SK-N-MC (cell line): ENCODE results near the gene OR8D4.

Source experiments
- DNase-seq: peaks from one replicate; pipeline ENCODE4 v3.0.0-alpha.2; 2011; ENCODE audit warnings: low read depth, low spot score
- H3K27ac ChIP-seq: fragments of 200-600 bp; sonication (generic); 2 replicates; pipeline ENCODE4 v1.5.1; 2016; ENCODE audit warnings: mixed run types
- H3K36me3 ChIP-seq: fragments of 200-600 bp; sonication (generic); 2 replicates; pipeline ENCODE4 v1.6.1; 2017; ENCODE audit warnings: antibody characterized with exemption, low read length, mixed read lengths; ENCODE audit not compliant: insufficient read depth
- H3K4me3 ChIP-seq: fragments of 200-600 bp; sonication (generic); 2 replicates; pipeline ENCODE4 v1.5.1; 2016
- H3K9ac ChIP-seq: fragments of 200-600 bp; sonication (generic); 2 replicates; pipeline ENCODE4 v1.8.0; 2017; ENCODE audit warnings: mixed run types, mixed read lengths; ENCODE audit not compliant: insufficient read length
- H3K9me3 ChIP-seq: fragments of 200-600 bp; sonication (generic); 2 replicates; pipeline ENCODE4 v1.6.1; 2017; ENCODE audit warnings: low read depth, mild to moderate bottlenecking, antibody characterized with exemption, low read length, moderate library complexity, mixed read lengths
- EZH2 ChIP-seq: fragments of 200-600 bp; sonication (generic); IDR thresholded peaks from one replicate; pipeline ENCODE4 v1.6.1; 2017; ENCODE audit warnings: antibody characterized with exemption
- FOXP2 ChIP-seq: optimal IDR thresholded peaks from 2 replicates; pipeline ENCODE3; 2011; ENCODE audit warnings: mild to moderate bottlenecking, moderate library complexity; ENCODE audit not compliant: insufficient read depth; ENCODE audit errors: extremely low read length, control extremely low read depth
- POLR2AphosphoS5 ChIP-seq: IDR thresholded peaks from 2 replicates; pipeline ENCODE4 v1.6.1; 2012; ENCODE audit warnings: mild to moderate bottlenecking, low read depth, low read length, borderline replicate concordance

OR8D4 gene

GRCh38 chr11:123899792-123900191 lies 2.2 kb upstream of the OR8D4 start:
- Histone ChIP-seq H3K36me3 (no peaks in the 10 kb centered on the region), H3K9me3 (no peaks in the 10 kb centered on the region), H3K9ac (no peak overlapping the region), H3K27ac (no peak overlapping the region), H3K4me3 (no peak overlapping the region)
- no peak for DNase-seq
- no peak for TF ChIP-seq FOXP2
- no peak for TF ChIP-seq POLR2AphosphoS5
- no peak for TF ChIP-seq EZH2

- TF ChIP-seq FOXP2: no peak
- no peak for TF ChIP-seq EZH2
- Histone ChIP-seq H3K9ac (no peak overlapping the region), H3K27ac (no peak overlapping the region), H3K9me3 (no peaks in the 10 kb centered on the region), H3K36me3 (no peaks in the 10 kb centered on the region), H3K4me3 (no peak overlapping the region)
- no peak for DNase-seq
These were observed 2.0 kb downstream of the OR8D4 start for GRCh38 chr11:123903932-123904331.

DNA sequence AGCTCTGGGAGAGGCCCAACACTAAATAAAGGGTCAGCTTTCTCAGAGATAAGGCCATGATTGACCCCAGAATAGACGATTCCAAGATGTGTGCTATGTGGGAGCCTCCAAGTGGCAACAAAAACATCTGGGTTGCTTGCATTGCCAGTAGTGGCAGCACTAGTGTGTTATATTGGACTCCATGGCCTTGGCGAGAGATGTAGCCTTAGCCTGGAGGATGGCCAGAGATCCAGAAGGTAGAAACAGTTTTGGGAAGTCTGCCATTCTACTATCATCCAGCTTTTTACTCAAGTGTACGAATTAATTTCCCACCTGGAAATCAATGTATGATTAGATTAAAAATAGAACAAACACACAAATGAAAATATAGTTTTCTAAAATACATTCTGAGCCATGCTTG lies 3.0 kb downstream of the OR8D4 start:
- H3K27ac ChIP-seq: no peak overlapping the region
- no peaks in the 10 kb centered on the region for H3K36me3 ChIP-seq
- no peak for TF ChIP-seq FOXP2
- no peak for TF ChIP-seq EZH2
- TF ChIP-seq POLR2AphosphoS5: no peak
- H3K9me3 ChIP-seq: no peaks in the 10 kb centered on the region
- H3K9ac ChIP-seq: no peak overlapping the region
- no peak overlapping the region for H3K4me3 ChIP-seq
- no peak for DNase-seq

- DNase-seq: no peak
- no peak overlapping the region for H3K9ac ChIP-seq
- no peaks in the 10 kb centered on the region for H3K9me3 ChIP-seq
- no peak overlapping the region for H3K27ac ChIP-seq
- H3K4me3 ChIP-seq: no peak overlapping the region
- no peaks in the 10 kb centered on the region for H3K36me3 ChIP-seq
- TF ChIP-seq EZH2 (no peak), FOXP2 (no peak), POLR2AphosphoS5 (no peak)
These were observed 3.9 kb downstream of the OR8D4 start for GRCh38 chr11:123905826-123906225.

GRCh38 chr11:123920943-123921342 lies 19.0 kb downstream of the OR8D4 start:
- Histone ChIP-seq H3K9ac (no peak overlapping the region), H3K36me3 (no peaks in the 10 kb centered on the region), H3K9me3 (no peaks in the 10 kb centered on the region), H3K4me3 (no peak overlapping the region), H3K27ac (no peak overlapping the region)
- TF ChIP-seq POLR2AphosphoS5: no peak
- no peak for TF ChIP-seq FOXP2
- no peak for TF ChIP-seq EZH2
- no peak for DNase-seq

DNA sequence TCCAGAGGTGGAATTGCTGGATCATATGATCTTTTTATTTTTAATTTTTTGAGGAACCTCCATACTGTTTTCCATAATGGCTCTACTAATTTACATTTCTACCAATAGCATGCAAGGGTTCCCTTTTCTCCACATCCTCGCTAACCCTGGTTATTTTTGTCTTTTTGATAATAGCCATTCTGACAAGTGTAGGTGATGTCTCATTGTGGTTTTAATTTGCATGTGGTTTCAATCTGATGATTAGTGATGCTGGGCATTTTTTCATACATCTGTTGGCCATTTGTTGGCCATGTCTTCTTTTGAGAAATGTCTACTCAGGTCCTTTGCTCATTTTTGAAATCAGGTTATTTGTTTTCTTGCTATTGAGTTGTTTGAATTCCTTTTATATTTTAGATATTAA lies 22.1 kb downstream of the OR8D4 start:
- Histone ChIP-seq H3K27ac (no peak overlapping the region), H3K4me3 (no peak overlapping the region), H3K36me3 (no peaks in the 10 kb centered on the region), H3K9ac (no peak overlapping the region), H3K9me3 (no peaks in the 10 kb centered on the region)
- DNase-seq: no peak
- TF ChIP-seq FOXP2: no peak
- no peak for TF ChIP-seq POLR2AphosphoS5
- no peak for TF ChIP-seq EZH2

DNA sequence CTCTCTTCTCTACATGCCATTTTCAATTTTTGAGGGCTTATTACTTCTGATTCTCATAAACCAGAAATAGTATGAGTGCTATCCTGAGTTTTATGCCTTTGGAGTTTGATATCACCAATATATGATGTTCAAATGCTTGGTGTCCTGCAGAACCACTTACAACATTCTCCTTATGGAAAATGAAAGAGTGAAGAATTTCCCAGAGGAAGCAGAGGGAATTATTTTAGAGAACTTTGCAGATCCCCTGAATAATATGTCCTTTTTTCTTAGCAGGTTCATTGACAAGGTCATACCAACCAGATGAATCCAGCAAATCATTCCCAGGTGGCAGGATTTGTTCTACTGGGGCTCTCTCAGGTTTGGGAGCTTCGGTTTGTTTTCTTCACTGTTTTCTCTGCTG lies 37.4 kb downstream of the OR8D4 start, which contains the start of gene OR4D5:
OR4D5 (plus strand) TSS at position 301 of the 400 bp plus-strand sequence; CDS start at position 301, 0 bp downstream.
- Histone ChIP-seq H3K9me3 (no peaks in the 10 kb centered on the region), H3K27ac (no peak within 1 kb of the TSS), H3K36me3 (no peaks in the 10 kb centered on the region), H3K9ac (no peak within 1 kb of the TSS), H3K4me3 (no peak within 1 kb of the TSS)
- no peak for DNase-seq
- no peak for TF ChIP-seq POLR2AphosphoS5

DNA sequence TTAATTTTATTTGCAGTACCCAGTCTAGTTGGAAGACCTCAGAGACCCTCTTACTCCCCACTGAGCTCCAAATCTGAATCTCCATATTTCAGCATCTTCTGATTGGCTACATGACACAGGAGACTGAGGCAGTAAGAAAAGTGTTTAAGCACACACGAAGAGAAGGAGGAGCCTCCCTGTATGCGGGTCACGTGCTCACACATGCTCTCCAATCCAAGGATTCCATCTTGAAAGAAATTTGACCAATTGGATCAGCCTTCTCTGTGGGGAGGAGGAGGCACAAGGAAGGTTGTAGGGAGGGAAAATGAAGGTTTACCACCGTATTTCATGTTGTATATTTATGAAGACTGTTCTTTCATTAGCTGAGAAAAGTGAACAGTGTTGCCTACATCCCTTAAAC lies 40.4 kb downstream of the OR8D4 start:
- Histone ChIP-seq H3K9ac (no peak overlapping the region), H3K27ac (no peak overlapping the region), H3K4me3 (no peak overlapping the region), H3K9me3 (no peaks in the 10 kb centered on the region), H3K36me3 (no peaks in the 10 kb centered on the region)
- DNase-seq: no peak
- TF ChIP-seq EZH2: no peak
- TF ChIP-seq FOXP2: no peak
- TF ChIP-seq POLR2AphosphoS5: no peak

DNA sequence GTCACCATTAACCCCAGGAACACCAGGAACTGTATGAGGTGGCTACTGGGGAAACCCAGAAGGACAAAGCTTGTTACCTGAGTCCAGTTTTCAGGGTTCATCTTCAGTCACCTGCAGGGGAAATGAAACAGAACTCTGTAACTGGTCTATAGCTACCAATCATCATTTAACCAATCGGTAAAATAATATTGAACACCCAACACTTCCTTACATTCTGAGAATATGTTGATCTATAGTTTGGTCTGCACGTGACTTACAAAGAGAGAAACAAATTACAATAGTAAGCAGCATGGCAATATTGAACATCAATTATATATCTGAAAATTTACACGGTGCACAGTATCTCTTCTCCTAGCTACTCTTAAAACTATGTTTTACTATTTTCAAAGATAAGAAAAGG lies 41.8 kb downstream of the OR8D4 start, which contains the start of gene OR6T1:
OR6T1 (minus strand) TSS at position 101 of the 400 bp plus-strand sequence; CDS start at position 101, 0 bp downstream.
- TF ChIP-seq EZH2 (no peak), POLR2AphosphoS5 (no peak), FOXP2 (no peak)
- DNase-seq: no peak
- Histone ChIP-seq H3K36me3 (no peaks in the 10 kb centered on the region), H3K9ac (no peak within 1 kb of the TSS), H3K4me3 (no peak within 1 kb of the TSS), H3K9me3 (no peaks in the 10 kb centered on the region), H3K27ac (no peak within 1 kb of the TSS)
